HUES48 (cell line): ENCODE data around the gene GRID2IP.

Experiments
- H3K27ac ChIP-seq: one replicate; pipeline ENCODE4 v1.7.0; 2013; ENCODE audit warnings: low read depth, low read length, inconsistent platforms
- H3K27me3 ChIP-seq: 2 replicates; pipeline ENCODE4 v1.6.1; 2013; ENCODE audit warnings: mild to moderate bottlenecking, low read length; ENCODE audit not compliant: control insufficient read depth, insufficient read depth
- H3K36me3 ChIP-seq: 2 replicates; pipeline ENCODE4 v1.6.1; 2013; ENCODE audit warnings: low read length; ENCODE audit not compliant: control insufficient read depth, insufficient read depth
- H3K4me1 ChIP-seq: 2 replicates; pipeline ENCODE4 v1.6.1; 2013; ENCODE audit warnings: mild to moderate bottlenecking, low read length; ENCODE audit not compliant: control insufficient read depth, insufficient read depth
- H3K4me3 ChIP-seq: 2 replicates; pipeline ENCODE4 v1.5.1; 2013; ENCODE audit warnings: mild to moderate bottlenecking, low read depth, low read length
- H3K9ac ChIP-seq: 2 replicates; pipeline ENCODE4 v1.6.1; 2013; ENCODE audit warnings: mild to moderate bottlenecking, low read depth, low read length, moderate library complexity
- H3K9me3 ChIP-seq: 2 replicates; pipeline ENCODE4 v1.6.1; 2013; ENCODE audit warnings: low read length; ENCODE audit not compliant: control insufficient read depth, insufficient read depth

GRID2IP gene

GRCh38 chr7:6558837-6559236 lies 7.6 kb upstream of the GRID2IP start:
- no peak overlapping the region for H3K4me3 ChIP-seq
- H3K9ac ChIP-seq = no peak overlapping the region
- H3K27me3 ChIP-seq = no peaks in the 10 kb centered on the region
- H3K36me3 ChIP-seq = no peaks in the 10 kb centered on the region
- peaks cover 7% of the 10 kb centered on the region for H3K4me1 ChIP-seq
- H3K27ac ChIP-seq = no peak overlapping the region
- H3K9me3 ChIP-seq = no peaks in the 10 kb centered on the region

- no peaks in the 10 kb centered on the region for H3K9me3 ChIP-seq
- no peaks in the 10 kb centered on the region for H3K36me3 ChIP-seq
- no peak overlapping the region for H3K4me3 ChIP-seq
- H3K27me3 ChIP-seq = no peaks in the 10 kb centered on the region
- no peak overlapping the region for H3K9ac ChIP-seq
- H3K4me1 ChIP-seq = peaks cover 7% of the 10 kb centered on the region
- H3K27ac ChIP-seq = no peak overlapping the region
Measured at GRCh38 chr7:6556196-6556595, 4.9 kb upstream of the GRID2IP start.

GRCh38 chr7:6554848-6555247 lies 3.6 kb upstream of the GRID2IP start:
- Histone ChIP-seq H3K27me3 (no peaks in the 10 kb centered on the region), H3K9me3 (no peaks in the 10 kb centered on the region), H3K4me1 (peaks cover 4% of the 10 kb centered on the region), H3K4me3 (no peak overlapping the region), H3K27ac (no peak overlapping the region), H3K9ac (no peak overlapping the region), H3K36me3 (no peaks in the 10 kb centered on the region)

- no peaks in the 10 kb centered on the region for H3K9me3 ChIP-seq
- no peak overlapping the region for H3K9ac ChIP-seq
Measured at GRCh38 chr7:6553448-6554044, 2.3 kb upstream of the GRID2IP start.

GRCh38 chr7:6547400-6547799 lies 3.9 kb downstream of the GRID2IP start:
- Histone ChIP-seq H3K36me3 (no peaks in the 10 kb centered on the region), H3K9ac (no peak overlapping the region), H3K27ac (no peak overlapping the region), H3K9me3 (no peaks in the 10 kb centered on the region), H3K4me3 (no peak overlapping the region), H3K27me3 (no peaks in the 10 kb centered on the region), H3K4me1 (no peaks in the 10 kb centered on the region)

More at GRCh38 chr7:6553448-6554044, 2.3 kb upstream of the GRID2IP start:
- Histone ChIP-seq H3K27ac (no peak overlapping the region), H3K27me3 (no peaks in the 10 kb centered on the region), H3K4me3 (no peak overlapping the region), H3K4me1 (no peaks in the 10 kb centered on the region), H3K36me3 (no peaks in the 10 kb centered on the region)

GRCh38 chr7:6546498-6547251 lies 4.6 kb downstream of the GRID2IP start:
- Histone ChIP-seq H3K27ac (no peak overlapping the region), H3K4me1 (no peaks in the 10 kb centered on the region), H3K36me3 (no peaks in the 10 kb centered on the region), H3K27me3 (no peaks in the 10 kb centered on the region), H3K9ac (no peak overlapping the region), H3K9me3 (no peaks in the 10 kb centered on the region), H3K4me3 (no peak overlapping the region)

GRCh38 chr7:6545398-6546126 lies 5.7 kb downstream of the GRID2IP start:
- H3K9me3 ChIP-seq = no peaks in the 10 kb centered on the region
- H3K4me3 ChIP-seq = no peak overlapping the region
- no peaks in the 10 kb centered on the region for H3K4me1 ChIP-seq
- no peak overlapping the region for H3K27ac ChIP-seq
- H3K36me3 ChIP-seq = no peaks in the 10 kb centered on the region
- H3K9ac ChIP-seq = no peak overlapping the region
- H3K27me3 ChIP-seq = no peaks in the 10 kb centered on the region

GRCh38 chr7:6542368-6542767 lies 8.9 kb downstream of the GRID2IP start:
- Histone ChIP-seq H3K27ac (no peak overlapping the region), H3K27me3 (no peaks in the 10 kb centered on the region), H3K36me3 (no peaks in the 10 kb centered on the region), H3K4me1 (no peaks in the 10 kb centered on the region), H3K9ac (no peak overlapping the region), H3K4me3 (no peak overlapping the region), H3K9me3 (no peaks in the 10 kb centered on the region)

GRCh38 chr7:6536262-6537260 lies 14.7 kb downstream of the GRID2IP start:
- no peaks in the 10 kb centered on the region for H3K9me3 ChIP-seq
- peaks cover 46% of the 10 kb centered on the region for H3K27me3 ChIP-seq
- no peaks in the 10 kb centered on the region for H3K36me3 ChIP-seq
- H3K9ac ChIP-seq = no peak overlapping the region
- H3K4me1 ChIP-seq = no peaks in the 10 kb centered on the region
- H3K4me3 ChIP-seq = peak overlapping the region; percentile 71
- no peak overlapping the region for H3K27ac ChIP-seq

GRCh38 chr7:6533893-6534495 lies 17.3 kb downstream of the GRID2IP start:
- Histone ChIP-seq H3K27me3 (peaks cover 66% of the 10 kb centered on the region), H3K9me3 (no peaks in the 10 kb centered on the region), H3K27ac (no peak overlapping the region), H3K4me3 (no peak overlapping the region), H3K4me1 (no peaks in the 10 kb centered on the region), H3K9ac (no peak overlapping the region), H3K36me3 (no peaks in the 10 kb centered on the region)
